Upper lobe of right lung (tissue), 1 donor: ENCODE data around the gene PMM2. TPM values are rescaled to one million over a fixed set of nuclear protein-coding genes. Genes with fewer than 3 reads are reported as not detected.

Source experiments
- ATAC-seq: fragments of 200-7000 bp; cut with Tn5 transposase; one replicate; pipeline ENCODE4 v1.9.1; 2020; ENCODE audit warnings: mild to moderate bottlenecking, moderate library complexity
- DNase-seq: peaks from one replicate; pipeline ENCODE4 v3.0.0-alpha.2; 2020
- H3K27ac ChIP-seq: fragments of 200-600 bp; one replicate; pipeline ENCODE4 v1.8.0; 2022
- H3K27me3 ChIP-seq: fragments of 200-600 bp; one replicate; pipeline ENCODE4 v1.8.0; 2022; ENCODE audit warnings: mild to moderate bottlenecking
- H3K36me3 ChIP-seq: fragments of 200-600 bp; one replicate; pipeline ENCODE4 v1.8.0; 2022
- H3K4me1 ChIP-seq: fragments of 200-600 bp; one replicate; pipeline ENCODE4 v1.8.0; 2022
- H3K4me3 ChIP-seq: fragments of 200-600 bp; one replicate; pipeline ENCODE4 v1.8.0; 2022; ENCODE audit warnings: mild to moderate bottlenecking
- H3K9me3 ChIP-seq: fragments of 200-600 bp; one replicate; pipeline ENCODE4 v1.8.0; 2022
- intact Hi-C: fragments of 100-400 bp; cut with DNase I; formaldehyde crosslinking; loops from one replicate; pipeline ENCODE4 v1.11.0; 2022
- total RNA-seq: library from RNA; stranded (reverse); fragmentation: NEBNext Ultra II Directional; extraction: Animal tissue kit (Norgen Biotek cat#: 25700); gene quantifications from one replicate; pipeline ENCODE4 v1.2.1, GENCODE V29; 2021
- TF ChIP-seq, protein P1 (sequence below): fragments of 200-600 bp; IDR thresholded peaks from one replicate; pipeline ENCODE4 v1.8.0; 2022; ENCODE audit warnings: antibody characterized with exemption
- donor health status: DM: no; HTN: yes; CAD: no; lungs with severe emphysema.

The PMM2 gene
- total RNA-seq, 1 donor from 2014 or later, result 36.8 TPM

DNA sequence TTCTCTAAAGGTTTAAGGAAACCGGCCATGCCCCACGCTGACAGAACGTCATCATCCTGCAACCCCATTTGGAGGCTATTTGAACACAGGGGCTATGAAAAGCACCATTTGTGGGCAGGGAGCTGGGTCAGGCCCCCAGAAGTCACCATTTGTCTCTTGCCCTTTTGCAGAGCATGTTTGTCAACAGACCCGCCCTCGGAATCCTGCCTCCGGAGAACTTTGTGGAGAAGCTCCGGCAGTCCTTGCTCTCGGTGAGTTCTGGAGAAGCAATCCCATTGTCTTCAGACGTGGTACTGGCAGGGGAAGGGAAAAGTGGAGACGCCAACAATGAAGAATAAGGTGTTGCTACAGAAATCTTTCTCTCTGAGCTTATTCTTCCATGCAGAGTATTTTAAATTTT lies 33.7 kb upstream of the PMM2 start:
- Histone ChIP-seq H3K36me3 (peaks cover 5% of the 10 kb centered on the region), H3K27me3 (no peaks in the 10 kb centered on the region), H3K4me3 (no peak overlapping the region), H3K9me3 (no peaks in the 10 kb centered on the region), H3K27ac (no peak overlapping the region), H3K4me1 (no peaks in the 10 kb centered on the region)
- intact Hi-C loops, result no loop called here
- DNase-seq (no peak), ATAC-seq (no peak)
- TF ChIP-seq, protein P1, sequence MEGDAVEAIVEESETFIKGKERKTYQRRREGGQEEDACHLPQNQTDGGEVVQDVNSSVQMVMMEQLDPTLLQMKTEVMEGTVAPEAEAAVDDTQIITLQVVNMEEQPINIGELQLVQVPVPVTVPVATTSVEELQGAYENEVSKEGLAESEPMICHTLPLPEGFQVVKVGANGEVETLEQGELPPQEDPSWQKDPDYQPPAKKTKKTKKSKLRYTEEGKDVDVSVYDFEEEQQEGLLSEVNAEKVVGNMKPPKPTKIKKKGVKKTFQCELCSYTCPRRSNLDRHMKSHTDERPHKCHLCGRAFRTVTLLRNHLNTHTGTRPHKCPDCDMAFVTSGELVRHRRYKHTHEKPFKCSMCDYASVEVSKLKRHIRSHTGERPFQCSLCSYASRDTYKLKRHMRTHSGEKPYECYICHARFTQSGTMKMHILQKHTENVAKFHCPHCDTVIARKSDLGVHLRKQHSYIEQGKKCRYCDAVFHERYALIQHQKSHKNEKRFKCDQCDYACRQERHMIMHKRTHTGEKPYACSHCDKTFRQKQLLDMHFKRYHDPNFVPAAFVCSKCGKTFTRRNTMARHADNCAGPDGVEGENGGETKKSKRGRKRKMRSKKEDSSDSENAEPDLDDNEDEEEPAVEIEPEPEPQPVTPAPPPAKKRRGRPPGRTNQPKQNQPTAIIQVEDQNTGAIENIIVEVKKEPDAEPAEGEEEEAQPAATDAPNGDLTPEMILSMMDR, result no peak

DNA sequence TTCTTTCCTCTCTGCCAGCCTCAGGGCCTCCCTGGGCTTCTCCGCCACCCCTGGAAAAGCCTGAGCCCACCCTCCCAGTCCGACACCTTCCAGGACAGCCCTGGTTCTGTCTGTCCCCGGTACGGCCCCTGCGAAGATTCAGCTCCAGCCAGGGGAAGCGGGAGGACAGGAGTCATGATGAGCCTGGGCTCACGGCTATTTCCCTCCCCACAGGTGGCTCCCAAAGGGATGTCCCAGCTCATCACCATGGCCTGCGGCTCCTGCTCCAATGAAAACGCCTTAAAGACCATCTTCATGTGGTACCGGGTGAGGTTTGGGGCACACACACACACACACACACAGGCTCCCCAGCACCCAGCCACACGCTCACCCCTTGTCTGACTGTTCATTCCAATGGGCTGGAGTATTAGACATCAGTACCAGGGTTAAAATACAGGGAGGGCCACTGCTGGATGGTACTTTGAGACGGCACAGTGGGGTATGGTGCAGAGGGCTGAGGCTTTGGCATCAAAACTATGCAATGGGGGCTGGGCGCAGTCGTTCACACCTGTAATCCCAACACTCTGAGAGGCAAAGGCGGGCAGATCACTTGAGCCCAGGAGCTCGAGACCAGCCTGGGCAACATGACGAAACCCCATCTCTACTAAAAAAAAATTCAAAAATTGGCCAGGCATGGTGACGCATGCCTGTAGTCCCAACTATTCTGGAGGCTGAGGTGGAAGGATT lies 33.0 kb upstream of the PMM2 start:
- no peaks in the 10 kb centered on the region for H3K9me3 ChIP-seq
- H3K27me3 ChIP-seq, result no peaks in the 10 kb centered on the region
- ATAC-seq (no peak), DNase-seq (no peak)
- H3K4me1 ChIP-seq, result no peaks in the 10 kb centered on the region
- H3K27ac ChIP-seq, result no peak overlapping the region
- no peak overlapping the region for H3K4me3 ChIP-seq
- intact Hi-C loops, result no loop called here
- H3K36me3 ChIP-seq, result peaks cover 5% of the 10 kb centered on the region
- TF ChIP-seq, protein P1, result no peak

DNA sequence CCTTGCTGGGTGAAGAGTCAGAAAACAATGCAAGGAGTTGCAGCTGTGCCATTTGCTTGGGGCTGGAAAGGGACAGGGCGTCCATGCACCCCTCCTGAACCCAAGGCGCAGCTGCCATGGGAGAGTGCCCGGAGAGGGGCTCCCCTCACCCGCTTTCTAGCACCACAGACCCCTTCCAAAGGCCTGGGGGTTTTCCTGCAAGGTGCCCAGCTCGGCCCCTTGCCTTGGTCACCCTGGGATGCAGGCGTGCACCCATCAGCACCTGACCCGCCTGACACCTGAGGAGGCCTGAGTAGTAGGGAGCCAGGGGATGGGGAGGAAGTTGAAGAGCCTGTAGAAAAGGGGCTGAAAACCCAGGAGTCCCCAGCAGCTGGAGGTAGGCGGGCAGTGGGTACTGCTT lies 30.5 kb upstream of the PMM2 start:
- TF ChIP-seq, protein P1, result no peak

DNA sequence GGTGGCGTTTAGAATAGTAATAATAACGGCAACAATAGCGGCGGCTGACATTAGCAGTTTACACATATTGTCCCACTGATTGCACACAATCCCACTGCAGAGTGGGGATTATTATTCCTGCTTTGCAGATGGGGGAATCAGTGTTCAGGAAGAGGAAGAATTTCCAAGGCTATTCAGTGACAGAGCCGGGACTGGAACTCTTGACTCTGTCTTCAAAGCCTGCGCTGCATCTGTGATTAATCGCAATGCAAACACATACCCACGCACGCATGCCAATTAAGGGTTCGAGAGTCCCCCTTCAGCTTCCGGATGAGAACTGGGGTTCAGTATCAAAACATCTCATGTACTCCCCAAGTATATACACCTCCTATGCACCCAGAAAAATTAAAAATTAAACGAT lies 29.4 kb upstream of the PMM2 start:
- Histone ChIP-seq H3K36me3 (peaks cover 5% of the 10 kb centered on the region), H3K4me1 (no peaks in the 10 kb centered on the region), H3K27ac (no peak overlapping the region), H3K4me3 (no peak overlapping the region), H3K9me3 (no peaks in the 10 kb centered on the region), H3K27me3 (no peaks in the 10 kb centered on the region)
- TF ChIP-seq, protein P1, result no peak
- ATAC-seq, result no peak
- intact Hi-C loops, result no loop called here
- no peak for DNase-seq

More for the DNA sequence above, 30.5 kb upstream of the PMM2 start:
- peaks cover 5% of the 10 kb centered on the region for H3K36me3 ChIP-seq
- no peaks in the 10 kb centered on the region for H3K9me3 ChIP-seq
- no peaks in the 10 kb centered on the region for H3K27me3 ChIP-seq
- H3K4me3 ChIP-seq, result no peak overlapping the region
- DNase-seq, result no peak
- no peak overlapping the region for H3K27ac ChIP-seq
- ATAC-seq, result peak; percentile 21
- H3K4me1 ChIP-seq, result no peaks in the 10 kb centered on the region
- intact Hi-C loops, result no loop called here

DNA sequence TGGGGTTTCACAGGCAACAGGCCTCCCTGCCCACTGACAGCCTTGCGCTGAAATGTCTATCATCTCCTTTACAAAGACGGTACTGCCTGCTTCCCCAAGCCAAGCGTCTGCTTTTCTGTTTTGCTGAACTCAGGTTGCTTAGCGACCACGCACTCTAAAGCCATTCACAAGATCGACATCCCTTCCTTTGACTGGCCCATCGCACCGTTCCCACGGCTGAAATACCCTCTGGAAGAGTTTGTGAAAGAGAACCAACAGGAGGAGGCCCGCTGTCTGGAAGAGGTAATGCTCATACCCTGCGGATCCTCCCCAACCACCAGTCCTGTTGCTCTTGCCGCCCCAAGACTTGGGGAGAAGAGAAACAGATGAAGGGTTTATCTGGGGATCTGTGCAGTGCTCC lies 28.9 kb upstream of the PMM2 start:
- peaks cover 5% of the 10 kb centered on the region for H3K36me3 ChIP-seq
- H3K9me3 ChIP-seq, result no peaks in the 10 kb centered on the region
- H3K4me1 ChIP-seq, result no peaks in the 10 kb centered on the region
- DNase-seq (no peak), ATAC-seq (no peak)
- no peaks in the 10 kb centered on the region for H3K27me3 ChIP-seq
- TF ChIP-seq, protein P1, result no peak
- intact Hi-C loops, result no loop called here
- no peak overlapping the region for H3K27ac ChIP-seq
- no peak overlapping the region for H3K4me3 ChIP-seq
